Measurements from ENCODE around the gene CES2. TPM values are rescaled to one million over a fixed set of nuclear protein-coding genes. Genes with fewer than 3 reads are reported as not detected.

Gene CES2
- total and polyA plus RNA-seq, 9 of the 15 experiments (the other 6 are each of a cell fraction or from before 2014, with no cell fraction given) = 2.2 to 37.9 (median 24.4) TPM

DNA sequence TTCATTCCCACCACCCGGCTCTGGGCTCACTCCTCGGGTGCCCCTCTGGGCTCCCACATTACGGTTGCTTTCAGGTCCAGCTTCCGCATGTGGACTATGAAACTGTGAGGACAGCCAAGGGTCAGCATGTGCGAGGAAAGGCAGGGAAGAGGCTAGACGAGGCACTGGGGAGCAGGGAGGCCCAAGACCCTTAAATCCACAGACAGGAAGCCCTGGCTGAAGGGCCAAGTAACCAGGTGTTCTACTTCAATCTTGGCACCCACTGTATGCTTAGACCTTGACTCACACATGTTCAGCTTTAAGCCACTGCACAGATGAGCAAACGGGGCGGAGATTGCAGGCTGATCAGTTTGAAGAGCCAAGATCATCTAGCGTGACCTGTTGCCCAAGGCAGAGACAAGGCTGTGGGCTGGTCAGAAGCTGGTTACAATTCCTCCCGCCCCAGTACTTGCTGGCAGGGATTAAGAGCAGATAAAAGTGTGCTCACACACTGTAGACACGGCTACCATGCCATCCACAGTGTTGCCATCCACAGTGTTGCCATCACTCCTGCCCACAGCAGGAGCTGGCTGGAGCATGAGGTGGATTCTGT is 53.0 kb downstream of the CES2 start, which contains the start of gene CES4A:
Gene CES4A (plus strand): TSS at position 393 of the 592 bp plus-strand sequence. CDS start 184 bp downstream, at position 577.
- H3K79me2 ChIP-seq (ENCODE audit: control insufficient read depth, insufficient read depth, low read length) = no peaks in the 10 kb centered on the region
- in situ Hi-C loops (cut with MboI) (no loop called here), intact Hi-C loops (cut with micrococcal nuclease) (no loop called here)
- CTCF ChIA-PET (ENCODE audit: low intra/inter-chr PET ratio) = no interaction called here
- no peaks in the 10 kb centered on the region for H3K9me1 ChIP-seq (ENCODE audit: control insufficient read depth, insufficient read depth, low read length)
- ATAC-seq (peak; percentile 28; the same call in 1 of the 3 replicates), FAIRE-seq (peak; percentile 11), DNase-seq (ENCODE audit: extremely low read depth in 1 of 4, low spot score in 3 of 4) (no peak)
- no peak within 1 kb of the TSS for H3K4me2 ChIP-seq (ENCODE audit: insufficient read depth, low read length)
- H3K27me3 ChIP-seq (ENCODE audit: control insufficient read depth in 2 of 2, insufficient read depth in 2 of 2, low read length in 2 of 2) = no peaks in the 10 kb centered on the region; a peak in 1 of 5 replicates
- BruUV-seq (replicated peaks) = no TSS peak
- H2AFZ ChIP-seq (ENCODE audit: low read depth, low read length) = peak within 1 kb of the TSS; percentile 58; the same call in 1 of the 2 replicates
- no peaks in the 10 kb centered on the region for H3K36me3 ChIP-seq (ENCODE audit: control insufficient read depth, insufficient read depth, low read length)
- no peaks in the 10 kb centered on the region for H4K20me1 ChIP-seq (replicated peaks; ENCODE audit: control insufficient read depth, insufficient read depth, low read length)
- no peak within 1 kb of the TSS for H3K4me3 ChIP-seq
- WGBS (ENCODE audit: insufficient coverage, low coverage, missing lambda C conversion rate) = 34% methylated on average over 11 of the region's 11 CpGs
- TF ChIP-seq EZH2 (IDR thresholded peaks at IDR 0.05; ENCODE audit: borderline replicate concordance, low read depth, low read length) (no peak), RNF2 (IDR thresholded peaks at IDR 0.05) (no peak), CAMTA2 (CRISPR knock-in tag; conservative IDR thresholded peaks at IDR 0.05) (no peak), FOXO4 (CRISPR knock-in tag; IDR thresholded peaks at IDR 0.05) (no peak), ZNF436 (CRISPR knock-in tag; IDR thresholded peaks at IDR 0.05) (no peak), ATF1 (CRISPR knock-in tag; IDR thresholded peaks at IDR 0.05) (no peak), ATF1 (tag; IDR thresholded peaks at IDR 0.05) (no peak), ZNF212 (CRISPR knock-in tag; IDR thresholded peaks at IDR 0.05) (no peak), TAF15 (IDR thresholded peaks at IDR 0.05; ENCODE audit: low read depth, low read length) (no peak), ATF2 (CRISPR knock-in tag; IDR thresholded peaks at IDR 0.05) (no peak), ZNF589 (CRISPR knock-in tag; IDR thresholded peaks at IDR 0.05; ENCODE audit: low read depth) (no peak)
- H3K27ac ChIP-seq (ENCODE audit: extremely low read depth, low read depth, low read length) = no peak within 1 kb of the TSS
- peak within 1 kb of the TSS in 1 of 2 experiments; percentile 61; a peak in 2 of 4 replicates for H3K9ac ChIP-seq (ENCODE audit: insufficient read depth in 1 of 2, low read depth in 2 of 2, low read length in 2 of 2)
- POLR2A ChIA-PET = interaction anchor here (0.6 to 1.2 kb wide), 2 partner anchors 172 to 187 kb away, joined by 3 read pairs; no protein-coding TSS in a partner anchor
- no peaks in the 10 kb centered on the region for H3K9me3 ChIP-seq (replicated peaks; ENCODE audit: control insufficient read depth, insufficient read depth, low read depth, low read length)
- no peaks in the 10 kb centered on the region for H3K4me1 ChIP-seq (replicated peaks in 1 of 2; ENCODE audit: control insufficient read depth in 2 of 2, insufficient read depth in 2 of 2, low read length in 2 of 2)
